ENCODE results near the gene PFKL. TPM values are rescaled to one million over a fixed set of nuclear protein-coding genes. Genes with fewer than 3 reads are reported as not detected.

The PFKL gene
- total RNA-seq, 4 donors from 2014 or later, result 104 to 145 (median 136) TPM

DNA sequence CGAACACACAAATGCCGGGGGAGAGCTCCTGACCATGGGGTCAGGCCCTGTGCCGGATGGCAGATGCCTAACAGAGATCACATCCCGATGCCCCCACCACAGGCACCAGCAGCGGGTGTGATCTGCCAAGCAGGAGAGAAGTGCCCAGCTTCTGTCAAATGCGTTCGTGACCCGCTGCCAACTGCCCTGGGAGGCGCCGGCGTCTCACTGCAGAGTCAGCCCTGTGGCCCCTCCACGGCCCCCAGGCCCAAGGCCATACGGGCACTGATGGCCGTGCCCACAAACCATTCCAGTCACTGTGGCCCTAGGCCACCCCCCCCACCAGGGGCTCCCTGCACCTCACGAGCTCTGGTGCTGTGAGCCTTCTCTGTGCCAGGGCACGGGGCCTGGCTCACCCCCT, 31.4 kb downstream of the PFKL start:
- H3K4me3 ChIP-seq (ENCODE audit: low read depth, poor library complexity, severe bottlenecking), result no peak overlapping the region
- intact Hi-C loops (cut with DNase I; ENCODE audit: low total_unique reads), result no loop called here
- 87 to 89% methylated on average over 15 of the region's 16 CpGs for WGBS, 2 donors
- no peak for DNase-seq (ENCODE audit: low spot score in 2 of 2)
- no peak for TF ChIP-seq POLR2A (IDR thresholded peaks at IDR 0.05)
- TF ChIP-seq, protein P1, sequence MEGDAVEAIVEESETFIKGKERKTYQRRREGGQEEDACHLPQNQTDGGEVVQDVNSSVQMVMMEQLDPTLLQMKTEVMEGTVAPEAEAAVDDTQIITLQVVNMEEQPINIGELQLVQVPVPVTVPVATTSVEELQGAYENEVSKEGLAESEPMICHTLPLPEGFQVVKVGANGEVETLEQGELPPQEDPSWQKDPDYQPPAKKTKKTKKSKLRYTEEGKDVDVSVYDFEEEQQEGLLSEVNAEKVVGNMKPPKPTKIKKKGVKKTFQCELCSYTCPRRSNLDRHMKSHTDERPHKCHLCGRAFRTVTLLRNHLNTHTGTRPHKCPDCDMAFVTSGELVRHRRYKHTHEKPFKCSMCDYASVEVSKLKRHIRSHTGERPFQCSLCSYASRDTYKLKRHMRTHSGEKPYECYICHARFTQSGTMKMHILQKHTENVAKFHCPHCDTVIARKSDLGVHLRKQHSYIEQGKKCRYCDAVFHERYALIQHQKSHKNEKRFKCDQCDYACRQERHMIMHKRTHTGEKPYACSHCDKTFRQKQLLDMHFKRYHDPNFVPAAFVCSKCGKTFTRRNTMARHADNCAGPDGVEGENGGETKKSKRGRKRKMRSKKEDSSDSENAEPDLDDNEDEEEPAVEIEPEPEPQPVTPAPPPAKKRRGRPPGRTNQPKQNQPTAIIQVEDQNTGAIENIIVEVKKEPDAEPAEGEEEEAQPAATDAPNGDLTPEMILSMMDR (IDR thresholded peaks at IDR 0.05), result no peak

DNA sequence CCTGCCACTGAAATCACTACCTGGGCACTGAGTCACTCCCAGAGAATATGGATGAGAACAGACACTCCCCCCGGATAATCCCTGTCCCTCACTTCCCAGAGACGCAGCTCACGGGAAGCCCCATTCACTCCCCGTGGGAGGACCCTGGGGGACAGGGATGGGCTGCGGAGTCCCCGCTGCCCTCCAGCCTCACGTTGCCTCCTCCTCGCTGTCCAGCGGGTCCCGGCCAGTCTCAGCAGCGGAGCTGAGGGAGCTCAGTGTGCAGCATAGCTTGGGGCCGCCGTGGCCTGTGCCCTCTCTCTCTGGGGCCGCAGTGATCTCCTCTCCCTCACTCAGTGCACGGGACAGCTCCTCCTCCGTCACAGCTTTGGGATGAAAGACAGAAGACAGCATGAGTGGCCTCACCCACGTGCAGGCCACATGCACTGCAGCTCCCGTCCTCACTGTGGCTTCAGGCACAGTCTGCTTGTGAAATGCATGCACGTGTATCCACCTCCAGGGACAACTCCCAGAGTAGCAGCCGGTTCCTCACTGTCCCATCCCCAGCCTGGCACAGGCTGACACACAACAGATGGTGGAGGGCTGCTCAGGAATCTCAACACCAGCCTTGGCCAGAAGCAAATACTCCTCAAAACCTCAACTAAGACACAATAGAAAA, 31.9 kb downstream of the PFKL start:
- intact Hi-C loops (cut with DNase I; ENCODE audit: low total_unique reads), result no loop called here
- DNase-seq (ENCODE audit: low spot score in 2 of 2), result no peak
- no peak overlapping the region for H3K4me3 ChIP-seq (ENCODE audit: low read depth, poor library complexity, severe bottlenecking)
- TF ChIP-seq, protein P1 (IDR thresholded peaks at IDR 0.05), result no peak
- TF ChIP-seq POLR2A (IDR thresholded peaks at IDR 0.05), result no peak
- 69 to 75% methylated on average over 20 of the region's 20 CpGs for WGBS, 2 donors

DNA sequence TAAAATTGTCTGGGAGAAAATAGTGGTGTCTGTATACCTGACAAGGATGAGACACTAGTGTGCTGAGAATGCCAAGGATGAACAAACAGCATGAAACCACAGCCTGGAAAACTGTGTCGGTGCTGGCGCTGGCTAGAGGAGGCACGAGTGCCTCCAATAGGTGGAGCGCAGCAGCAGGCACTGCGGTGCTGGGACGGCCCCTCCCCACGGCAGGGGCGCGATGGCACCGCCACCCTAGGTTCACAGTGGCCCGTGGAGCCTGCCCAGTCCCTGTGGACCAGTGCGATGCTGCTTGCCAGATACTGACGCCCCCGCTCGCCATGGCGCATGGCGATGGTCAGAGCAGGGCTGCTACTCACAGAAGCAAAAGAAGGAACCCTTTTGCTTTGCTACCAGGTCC, 32.5 kb downstream of the PFKL start:
- 86 to 90% methylated on average over 17 of the region's 17 CpGs for WGBS, 2 donors
- intact Hi-C loops (cut with DNase I; ENCODE audit: low total_unique reads), result no loop called here
- no peak overlapping the region for H3K4me3 ChIP-seq (ENCODE audit: low read depth, poor library complexity, severe bottlenecking)
- TF ChIP-seq POLR2A (IDR thresholded peaks at IDR 0.05), result no peak
- TF ChIP-seq, protein P1 (IDR thresholded peaks at IDR 0.05), result no peak
- DNase-seq (ENCODE audit: low spot score in 2 of 2), result no peak

DNA sequence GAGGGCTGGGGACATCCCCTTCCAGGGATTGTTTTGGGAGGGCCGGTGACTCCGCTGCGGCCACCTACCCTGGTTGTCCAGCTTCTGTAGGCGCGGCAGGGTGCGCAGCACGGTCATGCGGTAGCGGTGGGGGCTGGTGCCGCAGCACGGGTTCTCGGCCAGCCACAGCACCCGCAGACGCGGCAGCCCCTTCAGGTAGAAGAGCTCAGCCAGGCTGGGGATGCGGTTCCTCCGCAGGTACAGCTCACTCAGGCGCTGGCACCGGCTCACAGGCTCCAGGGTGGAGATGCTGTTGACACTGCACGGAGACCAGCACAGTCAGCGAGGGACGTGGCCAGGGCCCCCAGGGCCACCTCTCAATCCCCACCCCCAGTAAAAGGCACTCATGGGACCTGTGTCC, 33.1 kb downstream of the PFKL start:
- no peak for DNase-seq (ENCODE audit: low spot score in 2 of 2)
- no peak overlapping the region for H3K4me3 ChIP-seq (ENCODE audit: low read depth, poor library complexity, severe bottlenecking)
- WGBS, 2 donors, result 95 to 96% methylated on average over 17 to 20 of the region's 22 CpGs
- intact Hi-C loops (cut with DNase I; ENCODE audit: low total_unique reads), result no loop called here
- TF ChIP-seq, protein P1 (IDR thresholded peaks at IDR 0.05), result no peak
- no peak for TF ChIP-seq POLR2A (IDR thresholded peaks at IDR 0.05)

DNA sequence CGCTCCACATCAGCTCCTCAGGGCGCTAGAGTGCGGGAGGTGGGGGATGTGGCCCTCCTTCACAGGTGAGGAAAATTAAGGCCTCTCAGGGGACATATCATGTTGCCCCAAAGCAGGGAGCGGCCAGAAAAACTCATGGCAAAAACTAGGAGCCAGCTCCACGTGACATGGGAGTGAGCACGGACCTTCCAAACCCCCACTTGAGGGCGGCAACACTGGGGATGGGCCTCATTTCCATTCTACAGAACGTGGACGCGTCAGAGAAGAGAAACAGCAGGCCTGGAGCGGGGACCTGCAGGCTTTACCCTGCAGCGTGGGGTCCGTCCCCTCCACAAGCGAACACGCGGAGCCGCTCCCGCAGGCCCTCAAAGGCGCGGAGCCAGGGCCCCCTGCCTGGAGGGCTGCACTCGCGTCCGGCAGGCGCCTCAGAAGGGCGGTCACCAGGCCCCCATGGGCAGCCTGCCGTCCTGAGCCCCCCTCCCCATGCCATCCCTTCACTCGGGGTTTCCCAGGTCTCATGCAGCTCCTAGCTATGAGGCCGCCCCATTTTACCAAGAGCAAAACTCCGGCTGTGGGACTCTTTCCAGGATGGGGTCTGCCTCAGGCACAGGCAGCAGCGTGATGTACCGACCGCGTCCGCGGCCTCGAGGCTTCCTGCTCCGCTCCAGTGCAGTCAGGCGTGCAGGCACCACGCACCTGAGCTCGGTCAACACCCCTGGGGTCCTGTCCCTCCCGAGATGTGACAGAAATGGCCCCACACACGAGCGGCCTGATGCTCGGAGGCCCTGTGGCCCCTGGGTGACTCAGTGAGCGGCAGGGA, 33.9 kb downstream of the PFKL start:
- WGBS, 2 donors, result 73 to 77% methylated on average over 41 to 44 of the region's 45 CpGs
- intact Hi-C loops (cut with DNase I; ENCODE audit: low total_unique reads), result no loop called here
- TF ChIP-seq POLR2A (IDR thresholded peaks at IDR 0.05), result no peak
- TF ChIP-seq, protein P1 (IDR thresholded peaks at IDR 0.05), result no peak
- H3K4me3 ChIP-seq (ENCODE audit: low read depth, poor library complexity, severe bottlenecking), result no peak overlapping the region
- no peak for DNase-seq (ENCODE audit: low spot score in 2 of 2)

Data from lower leg skin (tissue), 4 donors.